Measurements from ENCODE around the gene CPXM2. TPM values are rescaled to one million over a fixed set of nuclear protein-coding genes. Genes with fewer than 3 reads are reported as not detected.

The CPXM2 gene
- polyA plus RNA-seq, 2 of the 4 experiments (the other 2 are of a cell fraction): not detected

DNA sequence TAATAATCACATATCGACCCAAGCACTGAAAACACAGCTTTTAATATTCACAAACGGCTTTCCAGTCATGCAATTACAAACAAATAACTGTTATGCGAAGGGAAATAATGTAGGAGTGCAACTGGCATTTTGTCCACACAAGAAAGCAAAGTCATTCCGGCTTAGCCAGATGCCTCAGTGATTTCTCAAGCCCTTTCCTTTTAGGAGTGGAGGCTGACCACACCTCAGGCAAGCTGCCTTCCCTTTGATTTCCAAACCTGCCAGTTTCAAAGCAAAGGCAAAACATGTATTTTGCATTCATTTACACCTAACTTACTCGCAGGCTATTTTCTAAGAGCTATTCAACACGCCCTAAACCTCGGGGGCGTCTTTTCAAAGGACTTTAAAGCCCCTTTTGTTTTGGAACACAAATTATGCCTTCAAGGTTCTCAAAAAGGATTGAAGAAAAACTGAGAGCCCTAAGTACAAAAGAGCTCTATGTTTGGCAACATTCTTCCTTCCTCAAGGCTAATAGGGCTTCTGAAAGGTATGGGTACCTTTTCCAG is 109.6 kb downstream of the CPXM2 start:
- Histone ChIP-seq H3K4me1 (no peaks in the 10 kb centered on the region), H3K4me3 (no peak overlapping the region), H3K4me2 (no peak overlapping the region), H3K27ac (no peak overlapping the region), H3K9me3 (no peaks in the 10 kb centered on the region)
- 5% methylated on average over 8 of the region's 8 CpGs for WGBS (ENCODE audit: missing lambda C conversion rate)
- TF ChIP-seq POLR2A (IDR thresholded peaks at IDR 0.05; ENCODE audit: low read length) (no peak), NFE2L2 (conservative IDR thresholded peaks at IDR 0.05; ENCODE audit: low read length) (no peak), JUNB (IDR thresholded peaks at IDR 0.05) (no peak), CHD2 (IDR thresholded peaks at IDR 0.05; ENCODE audit: low read length, partially characterized antibody) (no peak), ESRRA (IDR thresholded peaks at IDR 0.05; ENCODE audit: borderline replicate concordance, low read length) (no peak), FOXS1 (CRISPR knock-in tag; IDR thresholded peaks at IDR 0.05) (no peak), EHMT2 (IDR thresholded peaks at IDR 0.05; ENCODE audit: low read depth) (no peak), PHF8 (IDR thresholded peaks at IDR 0.05; ENCODE audit: borderline replicate concordance, low read depth) (no peak), HEYL (CRISPR knock-in tag; IDR thresholded peaks at IDR 0.05) (no peak), E2F6 (IDR thresholded peaks at IDR 0.05; ENCODE audit: borderline replicate concordance, low read depth) (no peak), REST (IDR thresholded peaks at IDR 0.05) (no peak), NR3C1 (IDR thresholded peaks at IDR 0.05) (no peak), TP53 (CRISPR knock-in tag; IDR thresholded peaks at IDR 0.05) (no peak), FOSB (CRISPR knock-in tag; IDR thresholded peaks at IDR 0.05) (no peak), ZFP36 (IDR thresholded peaks at IDR 0.05; ENCODE audit: borderline replicate concordance, partially characterized antibody) (no peak), CBX2 (IDR thresholded peaks at IDR 0.05; ENCODE audit: borderline replicate concordance, low read depth) (no peak)
- TF ChIP-seq, protein P1, sequence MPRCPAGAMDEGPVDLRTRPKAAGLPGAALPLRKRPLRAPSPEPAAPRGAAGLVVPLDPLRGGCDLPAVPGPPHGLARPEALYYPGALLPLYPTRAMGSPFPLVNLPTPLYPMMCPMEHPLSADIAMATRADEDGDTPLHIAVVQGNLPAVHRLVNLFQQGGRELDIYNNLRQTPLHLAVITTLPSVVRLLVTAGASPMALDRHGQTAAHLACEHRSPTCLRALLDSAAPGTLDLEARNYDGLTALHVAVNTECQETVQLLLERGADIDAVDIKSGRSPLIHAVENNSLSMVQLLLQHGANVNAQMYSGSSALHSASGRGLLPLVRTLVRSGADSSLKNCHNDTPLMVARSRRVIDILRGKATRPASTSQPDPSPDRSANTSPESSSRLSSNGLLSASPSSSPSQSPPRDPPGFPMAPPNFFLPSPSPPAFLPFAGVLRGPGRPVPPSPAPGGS (IDR thresholded peaks at IDR 0.05): no peak
- TF ChIP-seq, protein P2, sequence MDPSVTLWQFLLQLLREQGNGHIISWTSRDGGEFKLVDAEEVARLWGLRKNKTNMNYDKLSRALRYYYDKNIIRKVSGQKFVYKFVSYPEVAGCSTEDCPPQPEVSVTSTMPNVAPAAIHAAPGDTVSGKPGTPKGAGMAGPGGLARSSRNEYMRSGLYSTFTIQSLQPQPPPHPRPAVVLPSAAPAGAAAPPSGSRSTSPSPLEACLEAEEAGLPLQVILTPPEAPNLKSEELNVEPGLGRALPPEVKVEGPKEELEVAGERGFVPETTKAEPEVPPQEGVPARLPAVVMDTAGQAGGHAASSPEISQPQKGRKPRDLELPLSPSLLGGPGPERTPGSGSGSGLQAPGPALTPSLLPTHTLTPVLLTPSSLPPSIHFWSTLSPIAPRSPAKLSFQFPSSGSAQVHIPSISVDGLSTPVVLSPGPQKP (IDR thresholded peaks at IDR 0.05; ENCODE audit: low read depth, low read length): no peak
- FAIRE-seq: no peak
- POLR2A ChIA-PET: no interaction called here
- CTCF ChIA-PET: interaction anchor here (1.8 kb wide), 1 partner anchor 209 kb away, joined by 4 read pairs; no protein-coding TSS in a partner anchor
- no peak for ATAC-seq
- DNase-seq (ENCODE audit: low read depth in 1 of 2, low spot score in 1 of 2): no peak

DNA sequence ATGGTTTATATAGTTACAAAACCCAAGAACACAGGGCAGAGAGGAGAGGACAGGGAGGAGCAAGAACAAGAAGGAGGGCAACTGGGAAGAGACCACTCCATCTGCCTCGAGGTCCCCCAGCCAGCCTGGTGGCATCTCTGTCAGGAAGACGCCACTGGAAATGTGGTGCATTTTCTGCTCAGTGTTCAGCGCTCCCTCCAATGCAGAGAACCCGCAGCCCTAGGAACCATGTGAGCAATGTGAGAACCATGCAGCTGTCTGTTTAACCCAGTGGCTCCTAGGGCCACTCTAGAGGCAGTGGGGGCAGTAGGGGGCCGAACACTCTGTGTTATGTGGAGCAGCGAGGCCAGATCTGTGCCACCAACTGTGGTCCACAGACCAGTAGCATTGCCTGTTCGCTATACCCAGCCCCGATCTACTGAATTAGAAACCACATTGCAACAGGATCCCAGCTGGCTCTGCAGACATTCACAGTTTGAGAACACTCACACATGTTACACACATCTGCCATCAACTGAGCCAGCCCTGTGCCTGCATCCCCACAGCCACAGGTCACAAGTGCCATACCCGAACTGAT is 110.2 kb downstream of the CPXM2 start:
- CTCF ChIA-PET: interaction anchor here (0.8 to 1.8 kb wide), 2 partner anchors 198 to 208 kb away, joined by 3 to 4 read pairs; no protein-coding TSS in a partner anchor
- H3K4me3 ChIP-seq: no peak overlapping the region
- DNase-seq (ENCODE audit: low read depth in 1 of 2, low spot score in 1 of 2) (no peak), FAIRE-seq (no peak), ATAC-seq (no peak)
- H3K4me1 ChIP-seq: no peaks in the 10 kb centered on the region
- POLR2A ChIA-PET: no interaction called here
- WGBS (ENCODE audit: missing lambda C conversion rate): 16% methylated on average over 9 of the region's 9 CpGs
- H3K27ac ChIP-seq: no peak overlapping the region
- H3K4me2 ChIP-seq: no peak overlapping the region
- H3K9me3 ChIP-seq: no peaks in the 10 kb centered on the region
- no peak for TF ChIP-seq HES2 (IDR thresholded peaks at IDR 0.05)
- no peak for TF ChIP-seq ESRRA (IDR thresholded peaks at IDR 0.05; ENCODE audit: borderline replicate concordance, low read length)
- TF ChIP-seq HOXA7 (CRISPR knock-in tag; IDR thresholded peaks at IDR 0.05): no peak
- no peak for TF ChIP-seq ZC3H11A (IDR thresholded peaks at IDR 0.05)
- TF ChIP-seq NFE2L2 (conservative IDR thresholded peaks at IDR 0.05; ENCODE audit: low read length): no peak
- no peak for TF ChIP-seq KDM1A (IDR thresholded peaks at IDR 0.05; ENCODE audit: low read depth)
- no peak for TF ChIP-seq FOSL2 (IDR thresholded peaks at IDR 0.05)
- TF ChIP-seq FOSL2 (CRISPR knock-in tag; IDR thresholded peaks at IDR 0.05): no peak
- TF ChIP-seq, protein P1 (IDR thresholded peaks at IDR 0.05): no peak
- no peak for TF ChIP-seq RFX5 (IDR thresholded peaks at IDR 0.05)
- no peak for TF ChIP-seq FOXS1 (CRISPR knock-in tag; IDR thresholded peaks at IDR 0.05)
- TF ChIP-seq REST (IDR thresholded peaks at IDR 0.05): no peak
